ENCODE data around the gene IRF6. TPM values are rescaled to one million over a fixed set of nuclear protein-coding genes. Genes with fewer than 3 reads are reported as not detected.

The IRF6 gene
- total and polyA plus RNA-seq, 2 of the 8 experiments (the other 6 are each of a cell fraction or from before 2014, with no cell fraction given): 9.6 to 13.4 TPM

DNA sequence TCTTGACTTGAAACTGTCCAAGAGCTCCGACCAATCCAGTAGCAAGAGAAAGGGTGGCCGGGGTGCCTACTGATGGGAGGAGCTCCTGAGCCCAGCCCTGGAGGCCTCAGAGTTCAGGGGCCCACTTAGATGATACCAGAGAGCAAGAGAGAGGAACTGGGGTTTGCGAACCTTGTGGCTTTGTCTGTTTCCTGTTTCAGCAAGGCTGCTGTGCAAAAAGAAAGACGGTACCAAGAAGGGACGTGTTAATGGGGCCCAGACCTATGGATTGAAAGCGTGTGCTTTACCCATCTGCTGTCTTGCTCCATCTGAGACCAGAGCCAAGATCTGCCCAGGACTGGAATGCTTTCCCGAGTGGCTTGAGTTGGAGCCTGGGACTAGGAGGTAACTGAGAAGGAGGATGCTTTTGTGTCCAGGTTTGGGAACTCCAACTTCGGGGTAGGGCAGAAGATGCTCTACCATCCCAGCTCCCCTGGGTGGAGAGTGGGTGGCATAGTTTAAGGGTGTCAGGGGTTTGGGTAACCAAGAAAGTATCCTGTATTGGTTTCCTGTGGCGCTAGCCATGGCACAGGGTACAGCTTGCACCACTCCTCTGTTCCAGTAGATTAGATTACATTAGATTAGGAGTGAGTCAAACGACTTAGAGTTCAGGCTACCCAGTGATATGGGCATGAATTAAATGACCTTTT, 49.9 kb downstream of the IRF6 start, which contains the start of gene TRAF3IP3:
TSS of gene TRAF3IP3 (plus strand) at position 128 of the 689 bp plus-strand sequence. CDS start 3,987 bp downstream, outside the sequence.
- Histone ChIP-seq H2AFZ (ENCODE audit: low read length) (no peak within 1 kb of the TSS), H4K5ac (ENCODE audit: insufficient read length, low read depth, low read length) (no peak within 1 kb of the TSS), H2AK5ac (ENCODE audit: low read depth, low read length) (no peak within 1 kb of the TSS), H3K36me3 (ENCODE audit: control insufficient read depth in 2 of 4, insufficient read depth in 4 of 4, low read length in 3 of 4) (no peaks in the 10 kb centered on the region), H2BK15ac (ENCODE audit: low read length) (no peak within 1 kb of the TSS), H3K4me3 (ENCODE audit: extremely low read depth in 1 of 4, insufficient read depth in 2 of 4, low read depth in 3 of 4, low read length in 4 of 4) (no peak within 1 kb of the TSS), H2BK5ac (ENCODE audit: low read depth, low read length) (no peak within 1 kb of the TSS), H3K79me1 (ENCODE audit: low read depth, low read length) (no peaks in the 10 kb centered on the region), H3K18ac (ENCODE audit: extremely low read depth, low read length) (no peak within 1 kb of the TSS), H2BK20ac (ENCODE audit: low read length) (no peak within 1 kb of the TSS), H3K27ac (ENCODE audit: low read depth, low read length) (no peak within 1 kb of the TSS), H3K4me1 (replicated peaks in 1 of 4; ENCODE audit: control insufficient read depth in 3 of 4, insufficient read depth in 4 of 4, low read length in 3 of 4) (no peaks in the 10 kb centered on the region), H3K79me2 (ENCODE audit: control insufficient read depth in 1 of 2, insufficient read depth in 2 of 2, low read length in 2 of 2) (no peaks in the 10 kb centered on the region), H3K23me2 (ENCODE audit: low read depth, low read length) (no peaks in the 10 kb centered on the region), H2BK12ac (ENCODE audit: low read depth, low read length) (no peak within 1 kb of the TSS), H3K27me3 (replicated peaks in 1 of 4; ENCODE audit: control insufficient read depth in 3 of 4, extremely low read depth in 1 of 4, insufficient read depth in 3 of 4, low read length in 3 of 4) (peaks cover 0 to 3% (median 0%) of the 10 kb centered on the region in 4 experiments; a peak in 1 of 7 replicates), H4K8ac (ENCODE audit: extremely low read depth, insufficient read depth, low read length) (no peak within 1 kb of the TSS), H3K4ac (replicated peaks; ENCODE audit: insufficient read length, low read depth, low read length) (no peak within 1 kb of the TSS), H3K4me2 (ENCODE audit: insufficient read depth in 1 of 2, low read depth in 2 of 2, low read length in 2 of 2) (no peak within 1 kb of the TSS), H3K9me3 (ENCODE audit: insufficient read depth in 2 of 2, low read depth in 1 of 2, low read length in 1 of 2) (no peaks in the 10 kb centered on the region), H3K9ac (replicated peaks in 1 of 4; ENCODE audit: extremely low read depth in 1 of 4, low read depth in 3 of 4, low read length in 3 of 4) (no peak within 1 kb of the TSS), H3K56ac (replicated peaks; ENCODE audit: insufficient read length, low read depth, low read length) (no peak within 1 kb of the TSS), H4K91ac (replicated peaks; ENCODE audit: insufficient read length, low read length) (no peak within 1 kb of the TSS), H3K23ac (ENCODE audit: insufficient read length) (no peak within 1 kb of the TSS), H3K14ac (ENCODE audit: insufficient read length) (no peak within 1 kb of the TSS), H2BK120ac (replicated peaks; ENCODE audit: low read depth, low read length) (no peak within 1 kb of the TSS), H4K20me1 (replicated peaks in 1 of 2; ENCODE audit: control insufficient read depth in 1 of 2, insufficient read depth in 2 of 2, low read length in 2 of 2) (no peaks in the 10 kb centered on the region)
- 82% methylated on average over 10 of the region's 10 CpGs; no CpG with 5 or more reads in 1 of the 2 experiments for WGBS, 2 experiments (ENCODE audit: extremely low coverage in 1 of 2, insufficient coverage in 1 of 2, insufficient read length in 1 of 2, insufficient replicate concordance in 2 of 2, low coverage in 1 of 2, low lambda C conversion rate in 2 of 2, missing lambda C conversion rate in 1 of 2)
- FAIRE-seq (no peak), DNase-seq (ENCODE audit: low read depth in 1 of 2, low spot score in 2 of 2) (no peak)
- CTCF ChIA-PET (ENCODE audit: partially characterized antibody): interaction anchor here (0.6 to 1.4 kb wide), 5 partner anchors 8 to 262 kb away, joined by 3 to 4 read pairs (median 3); no protein-coding TSS in a partner anchor
- POLR2A ChIA-PET (ENCODE audit: partially characterized antibody): no interaction called here
- TF ChIP-seq SIRT6 (IDR thresholded peaks at IDR 0.05; ENCODE audit: low read length) (no peak), EZH2 (IDR thresholded peaks at IDR 0.05; ENCODE audit: low read depth, low read length, severe bottlenecking) (no peak), EP300 (IDR thresholded peaks at IDR 0.05; ENCODE audit: borderline replicate concordance in 1 of 2, low read depth in 2 of 2, low read length in 2 of 2) (no peak), GABPA (IDR thresholded peaks at IDR 0.05; ENCODE audit: borderline replicate concordance, insufficient read depth, low read length) (no peak), KDM1A (IDR thresholded peaks at IDR 0.05; ENCODE audit: borderline replicate concordance, low read length) (no peak), USF2 (IDR thresholded peaks at IDR 0.05; ENCODE audit: low read length) (no peak), ATF3 (IDR thresholded peaks at IDR 0.05; ENCODE audit: insufficient read depth, low read depth, low read length) (no peak), HDAC6 (IDR thresholded peaks at IDR 0.05; ENCODE audit: low read depth, low read length) (no peak), POLR2AphosphoS5 (IDR thresholded peaks at IDR 0.05; ENCODE audit: low read depth, low read length) (no peak), TEAD4 (IDR thresholded peaks at IDR 0.05; ENCODE audit: low read depth, low read length) (no peak), BRCA1 (IDR thresholded peaks at IDR 0.05; ENCODE audit: low read depth, low read length) (no peak), BACH1 (IDR thresholded peaks at IDR 0.05; ENCODE audit: low read length) (no peak)

Data from H1 (cell line).